Vagina (tissue), 2 donors: ENCODE data around the gene GRK5. TPM values are rescaled to one million over a fixed set of nuclear protein-coding genes. Genes with fewer than 3 reads are reported as not detected.

Experiments
- DNase-seq, 2 donors: peaks; one replicate each; pipeline ENCODE4 v3.0.0-alpha.2; 2017; ENCODE audit errors: extremely low spot score in 2 of 2
- H3K27ac ChIP-seq: fragments of 200-600 bp; sonication (generic); one replicate; pipeline ENCODE4 v1.5.1; 2019
- H3K27me3 ChIP-seq: fragments of 200-600 bp; sonication (generic); one replicate; pipeline ENCODE4 v1.5.1; 2019
- H3K36me3 ChIP-seq, 2 donors: fragments of 200-600 bp; sonication (generic); one replicate each; pipeline ENCODE4 v1.5.1; 2017 to 2019
- H3K4me1 ChIP-seq: fragments of 200-600 bp; sonication (generic); one replicate; pipeline ENCODE4 v1.5.1; 2019
- H3K4me3 ChIP-seq, 2 donors: fragments of 200-600 bp; sonication (generic); 1 replicate in 1 of 2; 2 replicates in 1 of 2; pipeline ENCODE4 v1.5.1; 2016 to 2019
- H3K9me3 ChIP-seq: fragments of 200-600 bp; sonication (generic); one replicate; pipeline ENCODE4 v1.5.1; 2019
- POLR2A ChIP-seq, 2 donors: fragments of 450-650 bp; IDR thresholded peaks; one replicate each; pipeline ENCODE4 v1.6.1; 2017; ENCODE audit warnings: antibody characterized with exemption in 2 of 2, mild to moderate bottlenecking in 2 of 2, moderate library complexity in 2 of 2
- POLR2AphosphoS5 ChIP-seq, 2 donors: sonication (generic); formaldehyde crosslinking; IDR thresholded peaks; one replicate each; pipeline ENCODE4 v1.9.0; 2017; ENCODE audit warnings: antibody characterized with exemption in 2 of 2, mild to moderate bottlenecking in 2 of 2, low read depth in 1 of 2; ENCODE audit not compliant: insufficient read depth in 1 of 2
- intact Hi-C: fragments of 100-400 bp; cut with DNase I; formaldehyde crosslinking; loops from one replicate; pipeline ENCODE4 v1.15.1; 2023
- total RNA-seq: library from RNA; depleted of rRNA; stranded (reverse); fragments of >200 nt; gene quantifications from one replicate; pipeline ENCODE4 v1.2.3, GENCODE V29; 2016
- TF ChIP-seq, protein P1 (sequence below), 3 experiments: fragments of 450-650 bp in 2 of 3; fragments of 200-600 bp in 1 of 3; sonication (generic) in 1 of 3; IDR thresholded peaks; one replicate each; pipeline ENCODE4 v1.5.1; 2017 to 2019; ENCODE audit warnings: antibody characterized with exemption in 3 of 3, mild to moderate bottlenecking in 2 of 3, moderate library complexity in 2 of 3

Gene GRK5
- total RNA-seq, 1 donor from 2014 or later = 16.5 TPM

DNA sequence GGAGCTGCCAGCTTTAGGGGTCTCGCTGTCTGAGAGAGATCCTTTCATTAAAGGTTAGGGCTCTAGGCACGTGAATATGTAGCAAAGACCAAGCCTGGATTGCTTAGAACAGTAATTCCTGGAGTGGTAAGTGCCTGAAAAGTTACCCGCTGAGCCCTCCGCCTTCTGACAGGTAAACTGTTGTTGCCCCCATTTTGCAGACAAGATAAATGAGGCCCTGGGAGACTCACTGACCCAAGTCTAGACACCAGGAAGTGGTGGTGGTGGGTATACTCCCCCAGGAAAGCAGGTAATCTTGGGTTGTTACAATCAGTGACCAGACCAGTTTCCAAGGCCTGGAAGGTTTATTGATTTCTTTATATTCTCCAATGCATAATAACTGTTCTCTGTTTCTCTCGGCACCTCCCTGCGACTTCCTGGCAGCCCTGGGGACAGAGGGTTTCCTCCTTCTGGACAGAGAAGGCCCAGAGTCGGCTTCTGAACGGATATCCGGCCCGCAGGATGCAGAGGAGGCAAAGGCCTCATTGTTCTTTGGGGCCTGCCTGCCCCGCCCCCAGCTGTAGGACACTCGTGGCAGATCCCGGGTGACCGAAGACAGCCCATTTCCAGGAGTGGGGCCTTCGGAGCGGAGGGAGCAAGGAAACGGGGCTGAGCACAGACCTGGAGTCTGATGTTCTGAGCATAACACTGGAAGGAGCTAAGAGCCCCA lies 1.3 kb upstream of the GRK5 start:
- Histone ChIP-seq H3K36me3 (no peaks in the 10 kb centered on the region), H3K9me3 (no peaks in the 10 kb centered on the region), H3K4me1 (peaks cover 31% of the 10 kb centered on the region), H3K4me3 (peak overlapping the region; percentile 88 to 94), H3K27me3 (no peaks in the 10 kb centered on the region), H3K27ac (peak overlapping the region; percentile 96)
- intact Hi-C loops = loop anchor here (5.0 kb wide), 2 partner anchors 46 to 236 kb away; no protein-coding TSS in a partner anchor
- TF ChIP-seq POLR2AphosphoS5 (IDR thresholded peaks at IDR 0.05; ENCODE audit: insufficient read depth in 1 of 2, low read depth in 1 of 2) = peak; percentile 31 to 62
- TF ChIP-seq, protein P1, sequence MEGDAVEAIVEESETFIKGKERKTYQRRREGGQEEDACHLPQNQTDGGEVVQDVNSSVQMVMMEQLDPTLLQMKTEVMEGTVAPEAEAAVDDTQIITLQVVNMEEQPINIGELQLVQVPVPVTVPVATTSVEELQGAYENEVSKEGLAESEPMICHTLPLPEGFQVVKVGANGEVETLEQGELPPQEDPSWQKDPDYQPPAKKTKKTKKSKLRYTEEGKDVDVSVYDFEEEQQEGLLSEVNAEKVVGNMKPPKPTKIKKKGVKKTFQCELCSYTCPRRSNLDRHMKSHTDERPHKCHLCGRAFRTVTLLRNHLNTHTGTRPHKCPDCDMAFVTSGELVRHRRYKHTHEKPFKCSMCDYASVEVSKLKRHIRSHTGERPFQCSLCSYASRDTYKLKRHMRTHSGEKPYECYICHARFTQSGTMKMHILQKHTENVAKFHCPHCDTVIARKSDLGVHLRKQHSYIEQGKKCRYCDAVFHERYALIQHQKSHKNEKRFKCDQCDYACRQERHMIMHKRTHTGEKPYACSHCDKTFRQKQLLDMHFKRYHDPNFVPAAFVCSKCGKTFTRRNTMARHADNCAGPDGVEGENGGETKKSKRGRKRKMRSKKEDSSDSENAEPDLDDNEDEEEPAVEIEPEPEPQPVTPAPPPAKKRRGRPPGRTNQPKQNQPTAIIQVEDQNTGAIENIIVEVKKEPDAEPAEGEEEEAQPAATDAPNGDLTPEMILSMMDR (IDR thresholded peaks at IDR 0.05) = no peak
- DNase-seq = peak in 1 of 2 donors; percentile 89

DNA sequence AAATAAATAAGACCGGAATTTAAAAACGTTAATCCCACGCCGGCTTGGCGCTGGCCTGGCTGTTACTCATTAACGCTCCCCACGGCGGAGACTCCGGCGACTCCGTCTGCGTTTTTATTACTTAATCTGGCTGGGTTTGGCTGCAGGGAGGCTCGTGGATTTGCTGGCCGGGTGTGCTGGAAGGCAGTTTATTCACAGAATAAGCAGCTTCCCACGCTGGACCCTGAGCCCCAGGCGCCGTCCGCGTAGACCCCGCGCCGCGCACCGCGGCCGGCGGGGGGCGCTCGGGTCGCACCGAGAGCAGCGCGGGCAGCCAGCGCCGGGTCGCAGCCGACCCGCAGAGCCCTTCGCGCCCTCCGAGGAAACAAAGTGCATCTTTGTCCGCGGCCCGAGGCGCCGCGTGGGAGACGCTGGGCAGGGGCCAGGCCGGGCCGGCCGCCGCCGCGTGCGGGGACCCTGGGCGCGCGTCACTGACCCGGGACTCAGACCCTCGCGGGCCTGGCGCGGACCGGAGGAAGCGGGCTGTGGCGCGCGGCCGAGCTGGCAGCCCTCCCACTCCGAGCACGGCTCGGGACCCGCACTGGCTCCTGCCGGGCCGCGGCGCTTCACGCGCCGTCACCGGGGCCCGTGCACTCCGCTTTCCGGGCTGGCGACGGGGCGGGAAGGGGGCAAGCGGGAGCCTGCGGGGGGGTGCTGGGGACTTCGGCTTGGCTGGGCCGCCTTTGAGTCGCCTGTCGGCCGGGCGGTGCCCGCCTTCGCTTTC lies 587 bp upstream of the GRK5 start:
- Histone ChIP-seq H3K4me1 (peaks cover 37% of the 10 kb centered on the region), H3K27me3 (no peaks in the 10 kb centered on the region), H3K27ac (peak overlapping the region; percentile 96), H3K36me3 (no peaks in the 10 kb centered on the region), H3K4me3 (peak overlapping the region; percentile 88 to 94), H3K9me3 (no peaks in the 10 kb centered on the region)
- TF ChIP-seq POLR2A (IDR thresholded peaks at IDR 0.05) (no peak), POLR2AphosphoS5 (IDR thresholded peaks at IDR 0.05; ENCODE audit: insufficient read depth in 1 of 2, low read depth in 1 of 2) (peak in 1 of 2 donors; percentile 43)
- TF ChIP-seq, protein P1 (IDR thresholded peaks at IDR 0.05) = peak in 2 of 3 experiments; percentile 36 to 69
- peak in 1 of 2 donors; percentile 93 for DNase-seq
- intact Hi-C loops = loop anchor here (5.0 kb wide), 2 partner anchors 46 to 236 kb away; no protein-coding TSS in a partner anchor

DNA sequence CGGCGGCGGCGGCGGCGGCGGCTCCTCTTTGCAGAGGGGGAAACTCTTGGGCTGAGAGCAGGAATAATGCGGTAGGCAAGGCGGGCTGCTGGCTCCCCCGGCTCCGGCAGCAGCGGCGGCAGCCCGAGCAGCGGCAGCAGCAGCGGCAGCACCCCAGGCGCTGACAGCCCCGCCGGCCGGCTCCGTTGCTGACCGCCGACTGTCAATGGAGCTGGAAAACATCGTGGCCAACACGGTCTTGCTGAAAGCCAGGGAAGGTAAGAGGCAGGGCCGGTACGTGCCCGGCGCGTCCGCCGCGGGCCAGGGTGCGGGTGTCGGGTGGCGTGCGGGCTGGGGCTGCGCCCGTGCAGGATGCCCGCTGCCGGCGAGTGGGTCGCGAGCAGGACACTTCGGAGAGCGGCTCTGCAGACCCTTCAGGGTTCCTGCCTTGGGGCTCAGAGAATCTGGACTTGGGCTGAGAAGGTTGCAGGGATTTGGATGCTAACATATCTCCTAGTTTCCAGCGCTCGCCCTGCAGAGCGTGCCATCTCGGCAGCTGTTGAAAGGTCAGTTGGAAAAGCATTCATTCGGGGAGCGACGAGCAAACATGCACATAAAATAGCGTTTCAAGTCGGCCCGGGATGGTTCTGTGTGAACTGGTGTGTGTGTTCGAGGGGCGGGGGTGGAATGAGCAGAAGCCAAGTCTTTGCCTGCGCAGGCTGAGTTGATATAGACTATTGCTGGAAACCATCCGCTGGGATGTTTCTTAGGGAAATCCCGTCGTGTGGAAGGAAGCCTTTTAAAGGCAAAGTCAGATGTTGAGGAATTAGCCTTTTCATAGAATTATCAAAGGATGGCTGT lies 562 bp downstream of the GRK5 start:
- Histone ChIP-seq H3K4me3 (peak overlapping the region; percentile 88 to 94), H3K4me1 (peaks cover 48% of the 10 kb centered on the region), H3K27me3 (no peaks in the 10 kb centered on the region), H3K9me3 (no peaks in the 10 kb centered on the region), H3K36me3 (no peaks in the 10 kb centered on the region), H3K27ac (peak overlapping the region; percentile 96)
- intact Hi-C loops = loop anchor here (5.0 kb wide), 2 partner anchors 44 to 234 kb away; no protein-coding TSS in a partner anchor
- TF ChIP-seq POLR2A (IDR thresholded peaks at IDR 0.05) (no peak), POLR2AphosphoS5 (IDR thresholded peaks at IDR 0.05; ENCODE audit: insufficient read depth in 1 of 2, low read depth in 1 of 2) (no peak)
- TF ChIP-seq, protein P1 (IDR thresholded peaks at IDR 0.05) = no peak
- DNase-seq = peak in 1 of 2 donors; percentile 92

DNA sequence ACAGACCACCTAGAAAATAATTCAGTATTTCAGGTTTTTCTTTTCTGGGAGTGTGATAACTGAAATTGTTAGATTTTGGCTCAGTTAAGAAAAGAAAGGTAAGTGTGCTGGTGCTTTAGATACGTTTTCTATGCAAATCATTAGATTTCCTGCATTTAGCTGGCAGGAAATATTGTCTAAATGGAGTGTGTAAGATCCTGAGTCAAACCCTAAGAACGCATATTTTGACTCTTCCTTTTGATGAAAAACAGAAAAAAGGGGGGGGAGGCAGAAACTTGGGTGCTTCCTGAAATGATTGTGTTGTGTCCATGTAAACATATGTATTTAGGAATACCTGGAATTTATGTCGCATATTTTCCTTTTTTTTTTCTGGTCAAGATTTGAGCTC lies 1.2 kb downstream of the GRK5 start:
- no peak for DNase-seq
- H3K4me1 ChIP-seq = peaks cover 55% of the 10 kb centered on the region
- H3K27me3 ChIP-seq = no peaks in the 10 kb centered on the region
- H3K4me3 ChIP-seq = peak overlapping the region; percentile 88 to 94
- intact Hi-C loops = loop anchor here (5.0 kb wide), 2 partner anchors 44 to 234 kb away; no protein-coding TSS in a partner anchor
- H3K36me3 ChIP-seq = no peaks in the 10 kb centered on the region
- peak overlapping the region; percentile 96 for H3K27ac ChIP-seq
- TF ChIP-seq, protein P1 (IDR thresholded peaks at IDR 0.05) = no peak
- TF ChIP-seq POLR2AphosphoS5 (IDR thresholded peaks at IDR 0.05; ENCODE audit: insufficient read depth in 1 of 2, low read depth in 1 of 2) = no peak
- TF ChIP-seq POLR2A (IDR thresholded peaks at IDR 0.05) = no peak
- H3K9me3 ChIP-seq = no peaks in the 10 kb centered on the region
